IPS-18a (cell line): ENCODE data around the gene EIF4H.
"Not testable (repeated sequence)": the region's sequence is repeated elsewhere in the genome, so short reads cannot be mapped to it uniquely, and the experiment has no call there.

Experiments
- H3K27ac ChIP-seq: one replicate; pipeline ENCODE4 v1.5.1; 2013; ENCODE audit warnings: low read length
- H3K27me3 ChIP-seq: one replicate; pipeline ENCODE4 v1.6.1; 2013; ENCODE audit warnings: mild to moderate bottlenecking, low read length; ENCODE audit not compliant: control insufficient read depth, insufficient read depth
- H3K36me3 ChIP-seq: one replicate; pipeline ENCODE4 v1.6.1; 2013; ENCODE audit warnings: low read depth, low read length; ENCODE audit not compliant: control insufficient read depth
- H3K4me1 ChIP-seq: one replicate; pipeline ENCODE4 v1.6.1; 2013; ENCODE audit warnings: low read depth, low read length; ENCODE audit not compliant: control insufficient read depth
- H3K4me3 ChIP-seq: one replicate; pipeline ENCODE4 v1.5.1; 2013; ENCODE audit warnings: low read length
- H3K9ac ChIP-seq: one replicate; pipeline ENCODE4 v1.6.1; 2013; ENCODE audit warnings: mild to moderate bottlenecking, low read length, moderate library complexity
- H3K9me3 ChIP-seq: one replicate; pipeline ENCODE4 v1.6.1; 2013; ENCODE audit warnings: low read depth, low read length; ENCODE audit not compliant: control insufficient read depth

Gene EIF4H

GRCh38 chr7:74220229-74220628 lies 46.1 kb downstream of the EIF4H start:
- Histone ChIP-seq H3K9me3 (no peaks in the 10 kb centered on the region), H3K4me3 (no peak overlapping the region), H3K4me1 (no peaks in the 10 kb centered on the region), H3K27ac (no peak overlapping the region), H3K9ac (no peak overlapping the region), H3K36me3 (no peaks in the 10 kb centered on the region), H3K27me3 (no peaks in the 10 kb centered on the region)

- Histone ChIP-seq H3K4me1 (no peaks in the 10 kb centered on the region), H3K4me3 (no peak overlapping the region), H3K27me3 (no peaks in the 10 kb centered on the region), H3K27ac (no peak overlapping the region), H3K9me3 (no peaks in the 10 kb centered on the region), H3K9ac (no peak overlapping the region), H3K36me3 (no peaks in the 10 kb centered on the region)
Measured at GRCh38 chr7:74221713-74222112, 47.6 kb downstream of the EIF4H start.

DNA sequence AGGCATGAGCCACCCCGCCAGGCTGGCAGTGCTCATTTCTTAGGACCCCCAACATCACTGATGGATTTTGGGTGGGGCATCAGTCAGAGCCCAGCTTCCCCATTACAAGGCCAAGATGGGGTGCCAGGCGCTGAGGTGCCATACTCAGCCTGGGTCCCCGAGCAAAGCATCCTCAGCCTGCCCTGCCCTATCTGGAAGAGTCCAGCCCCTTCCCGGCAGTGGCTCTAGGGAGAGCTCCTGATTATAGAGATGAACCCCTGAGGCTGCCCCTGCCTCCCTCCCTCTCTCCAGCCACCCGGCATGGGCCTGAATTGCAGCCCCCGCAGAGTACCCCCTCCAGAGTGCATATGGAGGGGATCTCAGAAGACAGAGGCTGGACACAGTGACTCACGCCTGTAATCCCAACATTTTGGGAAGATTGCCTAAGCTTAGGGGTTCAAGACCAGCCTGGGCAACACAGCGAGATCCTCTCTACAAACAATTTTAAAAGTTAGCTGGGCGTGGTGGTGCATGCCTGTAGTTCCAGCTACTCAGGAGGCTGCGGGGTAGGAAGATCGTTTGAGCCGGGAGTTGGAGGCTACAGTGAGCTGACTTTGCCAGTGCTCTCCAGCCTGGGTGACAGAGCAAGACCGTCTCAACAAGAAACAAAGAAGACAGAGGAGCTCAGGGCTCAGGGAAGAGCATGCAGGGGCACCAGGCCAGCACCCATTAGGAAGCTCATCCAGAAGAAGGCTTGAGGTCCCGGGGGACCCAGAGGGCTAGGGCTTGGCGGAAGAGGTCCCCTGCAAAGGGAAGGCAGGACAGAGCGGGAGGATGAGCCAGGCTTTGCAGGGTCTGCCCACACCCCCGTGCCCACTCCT lies 48.9 kb downstream of the EIF4H start:
- no peaks in the 10 kb centered on the region for H3K36me3 ChIP-seq
- no peaks in the 10 kb centered on the region for H3K9me3 ChIP-seq
- no peak overlapping the region for H3K4me3 ChIP-seq
- no peak overlapping the region for H3K9ac ChIP-seq
- H3K27me3 ChIP-seq = no peaks in the 10 kb centered on the region
- no peak overlapping the region for H3K27ac ChIP-seq
- H3K4me1 ChIP-seq = no peaks in the 10 kb centered on the region

- Histone ChIP-seq H3K27me3 (no peaks in the 10 kb centered on the region), H3K27ac (no peak overlapping the region), H3K9ac (no peak overlapping the region), H3K4me1 (no peaks in the 10 kb centered on the region), H3K9me3 (no peaks in the 10 kb centered on the region), H3K36me3 (no peaks in the 10 kb centered on the region), H3K4me3 (no peak overlapping the region)
Measured at GRCh38 chr7:74223711-74224510, 49.8 kb downstream of the EIF4H start.

DNA sequence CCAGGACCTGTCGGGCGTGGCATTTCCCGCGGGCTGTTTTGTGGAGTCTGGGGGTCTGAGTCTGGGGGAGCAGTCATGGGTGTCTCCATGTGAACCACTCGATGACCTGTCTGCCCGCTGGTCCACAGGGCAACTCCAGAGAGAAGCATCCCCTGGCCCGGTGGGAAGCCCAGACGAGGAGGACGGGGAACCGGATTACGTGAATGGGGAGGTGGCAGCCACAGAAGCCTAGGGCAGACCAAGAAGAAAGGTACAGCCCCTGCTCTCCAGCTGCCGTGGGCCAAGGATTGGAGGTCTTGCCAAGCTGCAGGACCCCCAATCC lies 50.3 kb downstream of the EIF4H start:
- no peaks in the 10 kb centered on the region for H3K27me3 ChIP-seq
- no peak overlapping the region for H3K4me3 ChIP-seq
- no peak overlapping the region for H3K27ac ChIP-seq
- H3K4me1 ChIP-seq = no peaks in the 10 kb centered on the region
- peaks cover 3% of the 10 kb centered on the region for H3K36me3 ChIP-seq
- H3K9ac ChIP-seq = no peak overlapping the region
- no peaks in the 10 kb centered on the region for H3K9me3 ChIP-seq

GRCh38 chr7:74224907-74225306 lies 50.8 kb downstream of the EIF4H start:
- H3K36me3 ChIP-seq, H3K9ac ChIP-seq, H3K9me3 ChIP-seq, H3K4me1 ChIP-seq, H3K27me3 ChIP-seq, H3K4me3 ChIP-seq, H3K27ac ChIP-seq: not testable (repeated sequence)

DNA sequence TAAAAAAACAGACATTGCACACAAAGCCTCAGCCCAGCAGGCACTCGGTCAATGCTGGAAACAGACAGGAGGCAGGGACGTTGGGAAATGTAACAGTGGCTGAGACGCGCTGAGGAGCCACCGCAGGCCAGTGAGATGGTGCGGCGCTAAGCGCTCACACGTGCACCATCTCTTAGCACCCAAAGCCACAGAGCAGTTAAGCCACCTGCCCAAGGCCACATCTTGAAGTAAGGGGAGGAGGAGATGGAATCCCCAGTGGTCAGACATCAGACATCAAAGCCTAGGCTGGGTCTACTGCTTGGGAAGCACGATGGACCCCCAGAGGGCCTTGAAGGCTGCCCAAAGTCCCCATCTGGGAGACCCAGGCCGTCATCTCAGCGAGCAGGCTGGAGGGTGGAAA lies 51.2 kb downstream of the EIF4H start:
- H3K27ac ChIP-seq = no peak overlapping the region
- H3K27me3 ChIP-seq = no peaks in the 10 kb centered on the region
- no peak overlapping the region for H3K9ac ChIP-seq
- H3K9me3 ChIP-seq = no peaks in the 10 kb centered on the region
- no peak overlapping the region for H3K4me3 ChIP-seq
- no peaks in the 10 kb centered on the region for H3K4me1 ChIP-seq
- peaks cover 6% of the 10 kb centered on the region for H3K36me3 ChIP-seq

GRCh38 chr7:74226633-74227032 lies 52.5 kb downstream of the EIF4H start:
- Histone ChIP-seq H3K9me3 (no peaks in the 10 kb centered on the region), H3K36me3 (peaks cover 18% of the 10 kb centered on the region), H3K27ac (no peak overlapping the region), H3K27me3 (no peaks in the 10 kb centered on the region), H3K4me1 (no peaks in the 10 kb centered on the region), H3K4me3 (no peak overlapping the region), H3K9ac (no peak overlapping the region)

DNA sequence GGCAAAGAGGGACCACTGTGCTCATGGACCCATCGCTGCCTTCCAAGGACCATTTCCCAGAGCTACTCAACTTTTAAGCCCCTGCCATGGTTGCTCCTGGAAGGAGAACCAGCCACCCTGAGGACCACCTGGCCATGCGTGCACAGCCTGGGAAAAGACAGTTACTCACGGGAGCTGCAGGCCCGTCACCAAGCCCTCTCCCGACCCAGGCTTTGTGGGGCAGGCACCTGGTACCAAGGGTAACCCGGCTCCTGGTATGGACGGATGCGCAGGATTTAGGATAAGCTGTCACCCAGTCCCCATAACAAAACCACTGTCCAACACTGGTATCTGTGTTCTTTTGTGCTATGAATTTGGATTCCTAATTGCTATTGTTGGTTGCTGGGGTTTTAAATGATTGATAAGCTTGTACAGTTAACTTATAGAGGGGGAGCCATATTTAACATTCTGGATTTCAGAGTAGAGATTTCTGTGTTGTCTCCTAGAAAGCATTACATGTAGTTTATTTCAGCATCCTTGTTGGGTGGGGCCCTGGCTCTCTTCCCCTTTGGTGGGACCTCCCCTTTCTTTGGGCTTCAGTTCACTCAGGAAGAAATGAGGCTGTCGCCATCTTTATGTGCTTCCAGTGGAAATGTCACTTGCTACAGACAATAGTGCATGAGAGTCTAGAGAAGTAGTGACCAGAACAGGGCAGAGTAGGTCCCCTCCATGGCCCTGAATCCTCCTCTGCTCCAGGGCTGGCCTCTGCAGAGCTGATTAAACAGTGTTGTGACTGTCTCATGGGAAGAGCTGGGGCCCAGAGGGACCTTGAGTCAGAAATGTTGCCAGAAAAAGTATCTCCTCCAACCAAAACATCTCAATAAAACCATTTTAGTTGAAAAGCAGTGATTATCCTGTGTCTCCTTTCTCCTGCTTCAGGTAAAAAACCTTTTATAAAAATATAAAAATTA lies 55.1 kb downstream of the EIF4H start:
- Histone ChIP-seq H3K4me1 (no peaks in the 10 kb centered on the region), H3K9ac (no peak overlapping the region), H3K27ac (no peak overlapping the region), H3K36me3 (peaks cover 32% of the 10 kb centered on the region), H3K9me3 (no peaks in the 10 kb centered on the region), H3K27me3 (no peaks in the 10 kb centered on the region), H3K4me3 (no peak overlapping the region)

DNA sequence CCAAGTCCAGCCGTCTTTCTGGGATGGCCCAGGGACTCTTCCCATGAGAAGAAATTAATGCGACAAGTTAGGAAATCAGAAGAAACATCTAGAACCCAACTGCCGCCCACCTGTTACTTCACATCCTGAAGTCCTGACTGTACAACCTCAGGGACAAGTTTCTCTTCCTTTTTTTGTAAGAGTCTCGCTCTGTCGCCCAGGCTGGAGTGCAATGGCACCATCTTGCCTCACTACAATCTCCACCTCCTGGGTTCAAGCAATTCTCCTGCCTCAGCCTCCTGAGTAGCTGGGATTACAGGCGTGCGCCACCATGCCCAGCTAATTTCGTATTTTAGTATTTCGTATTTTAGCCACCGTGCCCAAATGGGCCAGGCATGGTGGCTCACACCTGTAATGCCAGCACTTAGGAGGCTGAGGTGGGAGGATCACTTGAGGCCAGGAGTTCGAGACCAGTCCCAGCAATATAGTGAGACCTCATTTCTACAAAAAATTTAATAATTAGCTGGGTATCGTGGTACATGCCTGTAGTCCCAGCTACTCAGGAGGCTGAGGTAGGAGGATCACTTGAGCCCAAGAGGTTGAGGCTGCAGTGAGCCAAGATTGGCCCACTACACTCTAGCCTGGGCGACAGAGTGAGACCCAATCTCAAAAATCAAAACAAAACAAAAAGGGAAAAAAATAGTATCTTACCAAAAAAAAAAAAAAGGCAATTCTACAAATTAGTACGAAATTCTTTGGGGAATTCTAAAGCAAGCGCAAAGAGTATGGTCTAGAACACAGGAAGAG lies 56.5 kb downstream of the EIF4H start:
- Histone ChIP-seq H3K4me1 (no peaks in the 10 kb centered on the region), H3K4me3 (no peak overlapping the region), H3K9me3 (no peaks in the 10 kb centered on the region), H3K27me3 (no peaks in the 10 kb centered on the region), H3K36me3 (peaks cover 44% of the 10 kb centered on the region), H3K27ac (no peak overlapping the region), H3K9ac (no peak overlapping the region)

DNA sequence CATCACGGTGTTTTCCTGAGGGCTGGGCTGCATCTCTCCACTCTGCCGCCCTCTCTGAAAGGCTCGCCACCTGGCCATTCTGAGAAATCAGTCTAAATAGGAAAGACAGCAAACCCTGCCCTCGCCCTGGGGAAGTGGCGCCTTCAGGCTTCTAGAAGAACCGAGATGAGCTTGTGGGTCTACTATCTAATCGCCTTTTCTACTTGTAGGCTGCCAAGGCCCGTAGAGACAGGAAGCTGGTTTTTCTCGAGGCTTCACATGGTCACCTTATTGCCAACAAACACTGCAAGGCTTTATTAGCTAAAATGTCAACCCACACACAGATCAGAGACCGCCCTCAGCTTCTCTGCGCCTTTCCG lies 57.1 kb downstream of the EIF4H start:
- H3K36me3 ChIP-seq = peaks cover 49% of the 10 kb centered on the region
- no peak overlapping the region for H3K27ac ChIP-seq
- no peak overlapping the region for H3K9ac ChIP-seq
- no peak overlapping the region for H3K4me3 ChIP-seq
- no peaks in the 10 kb centered on the region for H3K27me3 ChIP-seq
- H3K9me3 ChIP-seq = no peaks in the 10 kb centered on the region
- no peaks in the 10 kb centered on the region for H3K4me1 ChIP-seq
